Measurements from ENCODE around the gene VTI1A. TPM values are rescaled to one million over a fixed set of nuclear protein-coding genes. Genes with fewer than 3 reads are reported as not detected.
"Not testable (repeated sequence)": the region's sequence is repeated elsewhere in the genome, so short reads cannot be mapped to it uniquely, and the experiment has no call there.

The VTI1A gene
- total RNA-seq, 1 donor from 2014 or later, result 22.7 TPM

GRCh38 chr10:112461029-112461887 is 14.2 kb downstream of the VTI1A start:
- Mint-ChIP-seq H3K27me3 (ENCODE audit: low read depth) (no peaks in the 10 kb centered on the region), H3K27ac (ENCODE audit: unreplicated experiment) (peak overlapping the region; percentile 79), H3K4me1 (ENCODE audit: low read depth) (peaks cover 8% of the 10 kb centered on the region), H3K9me3 (ENCODE audit: low read depth) (peaks cover 5% of the 10 kb centered on the region), H3K36me3 (ENCODE audit: low read depth) (peaks cover 14% of the 10 kb centered on the region), H3K4me3 (ENCODE audit: unreplicated experiment) (no peak overlapping the region)
- no peak for DNase-seq (ENCODE audit: low spot score)
- no peak for TF ChIP-seq CTCF (IDR thresholded peaks at IDR 0.05)

- not testable (repeated sequence) for H3K9me3 Mint-ChIP-seq (ENCODE audit: low read depth); H3K27me3 Mint-ChIP-seq (ENCODE audit: low read depth); DNase-seq (ENCODE audit: low spot score); H3K4me1 Mint-ChIP-seq (ENCODE audit: low read depth); H3K4me3 Mint-ChIP-seq (ENCODE audit: unreplicated experiment); H3K27ac Mint-ChIP-seq (ENCODE audit: unreplicated experiment)
- H3K36me3 Mint-ChIP-seq (ENCODE audit: low read depth), result peaks cover 17% of the 10 kb centered on the region
Measured at GRCh38 chr10:112464074-112464473, 17.1 kb downstream of the VTI1A start.

- Mint-ChIP-seq H3K27me3 (ENCODE audit: low read depth) (no peaks in the 10 kb centered on the region), H3K4me1 (ENCODE audit: low read depth) (peaks cover 5% of the 10 kb centered on the region), H3K4me3 (ENCODE audit: unreplicated experiment) (no peak overlapping the region), H3K27ac (ENCODE audit: unreplicated experiment) (no peak overlapping the region), H3K9me3 (ENCODE audit: low read depth) (peaks cover 5% of the 10 kb centered on the region), H3K36me3 (ENCODE audit: low read depth) (peaks cover 17% of the 10 kb centered on the region)
- TF ChIP-seq CTCF (IDR thresholded peaks at IDR 0.05), result no peak
- no peak for DNase-seq (ENCODE audit: low spot score)
Measured at GRCh38 chr10:112465299-112465883, 18.4 kb downstream of the VTI1A start.

GRCh38 chr10:112466802-112467201 is 19.8 kb downstream of the VTI1A start:
- no peaks in the 10 kb centered on the region for H3K27me3 Mint-ChIP-seq (ENCODE audit: low read depth)
- no peak for TF ChIP-seq CTCF (IDR thresholded peaks at IDR 0.05)
- no peak overlapping the region for H3K27ac Mint-ChIP-seq (ENCODE audit: unreplicated experiment)
- peaks cover 2% of the 10 kb centered on the region for H3K4me1 Mint-ChIP-seq (ENCODE audit: low read depth)
- H3K4me3 Mint-ChIP-seq (ENCODE audit: unreplicated experiment), result no peak overlapping the region
- DNase-seq (ENCODE audit: low spot score), result no peak
- H3K36me3 Mint-ChIP-seq (ENCODE audit: low read depth), result peaks cover 16% of the 10 kb centered on the region
- peaks cover 5% of the 10 kb centered on the region for H3K9me3 Mint-ChIP-seq (ENCODE audit: low read depth)

GRCh38 chr10:112467541-112468075 is 20.6 kb downstream of the VTI1A start:
- peaks cover 4% of the 10 kb centered on the region for H3K4me1 Mint-ChIP-seq (ENCODE audit: low read depth)
- H3K27me3 Mint-ChIP-seq (ENCODE audit: low read depth), result no peaks in the 10 kb centered on the region
- no peak for TF ChIP-seq CTCF (IDR thresholded peaks at IDR 0.05)
- H3K27ac Mint-ChIP-seq (ENCODE audit: unreplicated experiment), result no peak overlapping the region
- peaks cover 16% of the 10 kb centered on the region for H3K36me3 Mint-ChIP-seq (ENCODE audit: low read depth)
- no peak overlapping the region for H3K4me3 Mint-ChIP-seq (ENCODE audit: unreplicated experiment)
- peaks cover 5% of the 10 kb centered on the region for H3K9me3 Mint-ChIP-seq (ENCODE audit: low read depth)
- no peak for DNase-seq (ENCODE audit: low spot score)
